Measurements from ENCODE around the gene PALM2AKAP2.

PALM2AKAP2 gene

DNA sequence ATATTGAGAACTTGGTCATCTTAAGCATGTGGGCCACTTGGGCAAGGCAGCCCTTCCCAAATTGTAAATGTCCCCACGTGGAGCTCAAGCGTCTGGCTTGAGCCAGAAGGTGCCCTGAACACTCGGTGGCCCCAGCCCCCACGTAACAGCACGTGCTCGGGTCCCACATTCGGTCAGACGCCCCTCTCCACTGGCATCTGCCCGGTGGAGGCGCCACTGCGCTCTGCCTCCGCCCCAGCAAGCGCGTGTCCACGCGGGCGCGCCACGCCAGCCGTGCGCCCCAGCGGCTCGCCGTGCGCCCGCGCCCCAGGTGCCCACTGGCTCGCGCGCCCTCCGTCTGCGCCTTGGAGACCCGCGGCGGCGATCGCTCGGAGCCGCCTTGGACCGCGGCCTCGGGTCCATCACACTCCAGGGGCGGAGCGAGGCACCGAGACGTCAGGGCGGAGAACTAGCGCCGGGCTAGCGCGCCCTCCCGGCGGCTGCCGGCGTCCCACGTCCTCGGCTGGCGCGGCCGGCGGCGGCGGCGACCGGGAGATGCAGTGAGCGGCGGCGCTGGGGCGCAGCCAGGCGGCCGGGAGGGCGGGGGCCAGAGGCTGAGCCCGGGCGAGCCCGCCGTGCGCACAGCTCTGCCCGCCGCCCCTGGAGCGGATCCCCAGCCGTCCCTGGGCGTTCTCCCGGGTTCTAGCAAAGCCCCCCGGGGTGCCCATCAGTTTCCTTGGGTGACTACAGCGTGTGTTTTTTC, at the start of gene PALM2AKAP2:
Gene PALM2AKAP2, plus strand, starts transcription at position 488 of the 742 bp plus-strand sequence. CDS start 291 bp downstream, outside the sequence.
- H3K4me3 Mint-ChIP-seq: peak within 1 kb of the TSS; percentile 79
- no peaks in the 10 kb centered on the region for H3K36me3 Mint-ChIP-seq (ENCODE audit: low read depth)
- H3K4me1 Mint-ChIP-seq (ENCODE audit: low read depth): peaks cover 17% of the 10 kb centered on the region
- H3K9me3 Mint-ChIP-seq: peaks cover 3% of the 10 kb centered on the region
- H3K27me3 Mint-ChIP-seq (ENCODE audit: low read depth): peaks cover 62% of the 10 kb centered on the region
- no peak within 1 kb of the TSS for H3K27ac Mint-ChIP-seq

DNA sequence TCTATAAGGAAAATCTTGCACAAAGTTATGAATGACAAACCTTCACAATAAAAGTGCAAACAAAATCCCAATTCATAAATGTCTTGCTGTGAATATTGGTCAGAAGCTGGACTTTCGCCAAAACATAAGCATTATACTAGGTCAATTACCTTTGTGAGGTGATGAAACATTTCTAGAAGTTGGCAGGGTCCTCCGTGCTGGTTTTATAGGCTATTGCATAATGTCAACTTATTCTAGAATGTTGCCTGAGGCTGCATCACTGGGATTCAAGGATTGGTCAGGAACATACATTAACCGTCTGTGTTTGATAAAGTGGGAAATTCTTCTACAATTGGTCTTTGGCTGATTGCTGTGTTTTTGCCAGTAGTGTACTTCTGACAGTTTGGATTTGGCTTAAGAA, 49.8 kb upstream of the PALM2AKAP2 start:
- Mint-ChIP-seq H3K36me3 (ENCODE audit: low read depth) (no peaks in the 10 kb centered on the region), H3K4me1 (ENCODE audit: low read depth) (peaks cover 12% of the 10 kb centered on the region), H3K9me3 (no peaks in the 10 kb centered on the region), H3K27ac (no peak overlapping the region), H3K27me3 (ENCODE audit: low read depth) (peaks cover 29% of the 10 kb centered on the region), H3K4me3 (no peak overlapping the region)

DNA sequence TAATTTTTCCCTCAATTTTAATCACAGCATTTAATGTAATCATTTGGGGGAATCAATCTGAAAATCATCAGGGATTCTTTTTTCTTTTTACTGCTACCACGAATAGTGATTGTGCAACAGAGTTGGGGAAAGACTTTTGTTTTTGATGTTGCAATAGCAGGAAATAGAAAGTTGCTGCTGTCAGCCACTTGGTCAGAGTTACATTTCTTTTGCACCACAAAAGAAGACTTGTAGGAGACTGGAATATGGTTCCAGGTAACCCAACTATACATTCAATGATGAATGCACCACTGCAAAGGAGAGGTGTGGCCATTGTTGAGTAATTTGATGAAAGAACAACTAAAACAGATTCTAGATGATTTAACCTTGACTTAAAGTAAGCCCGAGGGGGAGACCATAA, 46.3 kb upstream of the PALM2AKAP2 start:
- Mint-ChIP-seq H3K36me3 (ENCODE audit: low read depth) (no peaks in the 10 kb centered on the region), H3K27me3 (ENCODE audit: low read depth) (peaks cover 31% of the 10 kb centered on the region), H3K4me1 (ENCODE audit: low read depth) (peaks cover 12% of the 10 kb centered on the region), H3K9me3 (peaks cover 4% of the 10 kb centered on the region), H3K27ac (no peak overlapping the region), H3K4me3 (no peak overlapping the region)

DNA sequence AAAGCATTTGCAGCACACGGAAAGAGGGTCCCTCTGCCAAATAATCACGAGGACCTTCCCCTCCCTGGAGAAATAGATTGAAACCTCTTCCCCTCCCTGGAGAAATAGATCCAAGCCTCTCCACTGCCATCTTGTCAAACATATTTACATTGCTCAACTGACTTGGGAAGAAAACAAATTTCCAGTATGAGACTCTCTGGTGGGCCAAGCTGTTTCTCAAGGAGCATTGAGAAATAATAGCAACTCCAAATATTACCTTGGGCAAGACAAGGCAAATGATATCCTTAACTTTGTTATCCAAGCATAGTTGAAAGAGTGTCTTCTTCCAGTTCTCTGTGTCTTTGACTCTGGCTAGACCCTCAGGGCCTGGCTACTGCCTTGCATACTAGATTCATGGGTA, 45.2 kb upstream of the PALM2AKAP2 start:
- Mint-ChIP-seq H3K36me3 (ENCODE audit: low read depth) (no peaks in the 10 kb centered on the region), H3K9me3 (peaks cover 4% of the 10 kb centered on the region), H3K4me1 (ENCODE audit: low read depth) (peaks cover 12% of the 10 kb centered on the region), H3K27ac (no peak overlapping the region), H3K27me3 (ENCODE audit: low read depth) (peaks cover 30% of the 10 kb centered on the region), H3K4me3 (no peak overlapping the region)

DNA sequence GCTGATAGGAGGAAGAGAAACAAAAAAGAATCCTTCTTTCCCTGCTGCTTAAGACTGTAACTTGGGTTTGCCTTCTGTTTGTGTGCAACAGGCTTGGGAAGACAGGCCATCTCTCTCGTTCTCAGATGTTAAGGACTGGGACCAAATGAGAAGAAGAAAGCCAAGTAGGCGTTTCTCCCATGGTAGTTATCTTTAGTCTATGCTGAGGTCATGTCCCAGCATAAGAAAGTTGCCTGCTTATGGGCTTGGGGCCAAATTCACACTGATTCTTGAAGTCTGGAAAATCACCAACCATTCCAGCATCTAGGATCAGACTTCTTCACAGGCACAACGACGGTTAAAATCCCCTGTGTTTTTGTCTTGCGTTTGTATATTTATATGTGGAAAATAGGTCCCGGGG, 44.2 kb upstream of the PALM2AKAP2 start:
- Mint-ChIP-seq H3K36me3 (ENCODE audit: low read depth) (no peaks in the 10 kb centered on the region), H3K4me1 (ENCODE audit: low read depth) (peaks cover 12% of the 10 kb centered on the region), H3K27ac (no peak overlapping the region), H3K9me3 (peaks cover 4% of the 10 kb centered on the region), H3K4me3 (no peak overlapping the region), H3K27me3 (ENCODE audit: low read depth) (peaks cover 21% of the 10 kb centered on the region)

DNA sequence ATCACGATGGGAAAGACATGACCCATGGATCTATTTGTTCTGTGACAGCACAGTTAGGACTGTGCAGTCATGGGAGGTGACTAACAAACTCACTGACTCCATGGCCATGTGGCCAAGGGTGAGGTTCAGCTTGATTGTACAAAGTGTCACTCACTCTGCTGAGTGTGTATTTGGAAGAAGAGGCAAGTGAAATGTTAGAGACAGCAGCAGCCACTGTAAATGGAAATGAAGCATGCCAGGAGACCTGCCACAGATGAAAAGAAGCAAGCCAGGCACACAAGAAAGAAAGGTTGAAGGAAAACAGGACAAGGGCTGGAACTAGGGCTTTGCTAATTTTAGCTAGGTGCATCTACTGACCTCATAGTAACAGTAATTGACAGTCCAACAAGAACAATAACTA, 42.7 kb upstream of the PALM2AKAP2 start:
- Mint-ChIP-seq H3K9me3 (peaks cover 4% of the 10 kb centered on the region), H3K27me3 (ENCODE audit: low read depth) (peaks cover 25% of the 10 kb centered on the region), H3K36me3 (ENCODE audit: low read depth) (no peaks in the 10 kb centered on the region), H3K4me1 (ENCODE audit: low read depth) (peaks cover 12% of the 10 kb centered on the region), H3K27ac (no peak overlapping the region), H3K4me3 (no peak overlapping the region)

DNA sequence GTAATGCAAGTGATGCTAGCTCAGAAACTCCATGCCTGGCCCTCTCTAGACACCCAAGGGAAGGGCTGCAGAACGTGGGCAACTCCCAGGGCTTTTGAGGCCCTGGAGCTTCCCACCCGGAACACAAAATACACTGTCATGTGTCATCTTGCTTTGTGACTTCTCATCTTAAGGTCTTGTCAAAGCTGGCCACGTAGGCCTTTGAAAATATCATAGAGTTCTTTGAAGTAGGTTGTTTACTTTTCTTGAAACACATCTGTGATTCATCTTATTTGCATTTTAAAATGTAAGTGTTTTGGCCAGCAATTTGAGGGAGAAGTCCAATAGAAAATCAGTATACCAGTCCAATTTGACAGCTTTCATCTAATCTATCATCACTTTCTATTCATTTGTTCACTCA, 40.2 kb upstream of the PALM2AKAP2 start:
- no peak overlapping the region for H3K4me3 Mint-ChIP-seq
- H3K9me3 Mint-ChIP-seq: peaks cover 4% of the 10 kb centered on the region
- no peaks in the 10 kb centered on the region for H3K4me1 Mint-ChIP-seq (ENCODE audit: low read depth)
- H3K27me3 Mint-ChIP-seq (ENCODE audit: low read depth): peaks cover 42% of the 10 kb centered on the region
- no peak overlapping the region for H3K27ac Mint-ChIP-seq
- H3K36me3 Mint-ChIP-seq (ENCODE audit: low read depth): no peaks in the 10 kb centered on the region

DNA sequence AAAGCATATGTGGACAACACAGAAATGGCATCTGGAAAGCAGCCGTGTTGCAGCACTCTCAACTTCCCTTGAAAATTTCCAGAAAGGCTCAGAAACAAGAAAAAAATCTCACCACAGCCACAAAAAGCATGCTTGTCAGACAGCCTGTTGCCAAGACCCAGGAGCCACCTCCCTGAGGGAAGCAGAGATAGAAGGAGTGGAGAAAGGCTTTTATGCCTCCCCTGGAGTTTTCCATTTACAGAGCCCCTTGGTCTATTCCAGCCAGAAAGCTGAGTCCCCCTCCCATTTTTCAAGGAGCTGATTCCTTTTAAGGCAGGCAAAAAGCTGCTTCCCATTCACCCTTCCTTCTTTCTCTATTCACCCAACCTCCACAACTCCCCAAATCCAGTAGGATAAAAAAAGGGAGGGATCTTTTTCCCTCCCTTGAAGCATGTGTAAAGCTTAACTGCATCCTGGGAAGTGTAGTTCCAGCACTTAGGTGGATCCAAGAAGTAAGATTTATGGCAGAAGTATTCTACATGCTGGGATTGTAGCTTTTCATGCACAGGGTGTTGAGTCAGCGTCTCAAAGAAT, 37.1 kb upstream of the PALM2AKAP2 start:
- H3K4me3 Mint-ChIP-seq: no peak overlapping the region
- H3K9me3 Mint-ChIP-seq: no peaks in the 10 kb centered on the region
- H3K27me3 Mint-ChIP-seq (ENCODE audit: low read depth): peaks cover 54% of the 10 kb centered on the region
- H3K36me3 Mint-ChIP-seq (ENCODE audit: low read depth): no peaks in the 10 kb centered on the region
- H3K27ac Mint-ChIP-seq: no peak overlapping the region
- no peaks in the 10 kb centered on the region for H3K4me1 Mint-ChIP-seq (ENCODE audit: low read depth)

DNA sequence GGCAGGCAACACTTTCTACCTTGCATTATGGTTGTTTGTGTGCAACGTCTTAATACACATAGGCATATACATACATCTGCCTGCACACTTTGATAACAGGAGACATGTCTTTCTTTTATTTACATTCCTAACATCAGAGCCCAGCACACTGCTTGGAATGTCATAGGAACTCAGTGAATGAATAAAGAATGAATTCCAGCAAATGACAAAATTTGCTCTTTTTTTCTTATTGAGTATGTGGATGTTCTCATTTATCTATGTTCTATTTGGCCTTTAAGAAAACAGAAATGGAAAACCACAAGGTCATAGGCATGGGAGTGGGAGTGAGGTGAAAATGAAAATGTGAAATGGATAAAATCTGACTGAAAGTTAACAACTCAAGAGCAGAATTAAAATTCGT, 36.3 kb upstream of the PALM2AKAP2 start:
- Mint-ChIP-seq H3K27ac (no peak overlapping the region), H3K4me1 (ENCODE audit: low read depth) (no peaks in the 10 kb centered on the region), H3K27me3 (ENCODE audit: low read depth) (peaks cover 56% of the 10 kb centered on the region), H3K36me3 (ENCODE audit: low read depth) (no peaks in the 10 kb centered on the region), H3K9me3 (no peaks in the 10 kb centered on the region), H3K4me3 (no peak overlapping the region)

DNA sequence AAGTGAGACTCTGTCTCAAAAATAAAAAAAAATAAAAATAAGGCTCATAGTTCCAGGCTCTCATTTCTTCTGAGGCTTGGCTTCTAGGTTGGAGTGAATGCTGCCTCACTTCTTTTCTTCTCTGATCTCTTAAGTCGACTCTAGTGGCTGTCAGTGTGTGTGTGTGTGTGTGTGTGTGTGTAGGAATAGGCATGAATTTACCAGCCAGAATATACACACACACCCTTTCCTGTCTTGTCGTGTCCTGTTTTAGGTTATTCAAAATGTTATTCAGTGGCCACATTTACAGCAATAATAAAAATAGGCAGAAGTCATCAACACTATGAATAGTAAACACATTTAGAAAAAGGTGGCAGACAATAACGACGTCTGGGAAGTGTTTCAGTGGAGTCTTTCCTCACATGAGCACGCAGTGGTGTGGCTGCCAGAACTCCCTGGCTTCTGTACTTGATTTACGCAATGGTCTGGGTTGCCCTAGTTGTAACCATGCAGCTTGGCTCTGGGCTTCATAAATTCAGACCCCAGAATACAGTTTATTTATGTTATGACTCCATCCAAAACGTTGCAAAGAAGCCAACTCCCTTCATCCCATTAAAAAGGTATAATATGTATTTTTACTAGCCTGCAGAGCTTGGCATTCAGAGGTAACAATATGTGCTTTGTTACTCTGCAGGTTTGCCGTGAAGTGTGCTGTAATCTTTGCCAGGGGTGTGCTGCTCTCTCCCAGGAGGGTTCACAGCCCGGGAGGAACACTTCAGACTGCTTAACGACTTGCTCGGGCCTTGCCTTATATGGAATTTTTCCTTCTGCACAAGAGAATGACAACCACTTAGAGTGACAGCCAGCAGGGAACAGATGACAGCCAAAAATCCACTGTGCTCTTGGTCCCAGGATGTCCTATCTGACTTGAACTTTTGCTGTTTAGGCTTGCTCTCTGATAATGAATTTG, 34.4 kb upstream of the PALM2AKAP2 start:
- Mint-ChIP-seq H3K27ac (no peak overlapping the region), H3K9me3 (no peaks in the 10 kb centered on the region), H3K36me3 (ENCODE audit: low read depth) (no peaks in the 10 kb centered on the region), H3K27me3 (ENCODE audit: low read depth) (peaks cover 62% of the 10 kb centered on the region), H3K4me1 (ENCODE audit: low read depth) (no peaks in the 10 kb centered on the region), H3K4me3 (no peak overlapping the region)

DNA sequence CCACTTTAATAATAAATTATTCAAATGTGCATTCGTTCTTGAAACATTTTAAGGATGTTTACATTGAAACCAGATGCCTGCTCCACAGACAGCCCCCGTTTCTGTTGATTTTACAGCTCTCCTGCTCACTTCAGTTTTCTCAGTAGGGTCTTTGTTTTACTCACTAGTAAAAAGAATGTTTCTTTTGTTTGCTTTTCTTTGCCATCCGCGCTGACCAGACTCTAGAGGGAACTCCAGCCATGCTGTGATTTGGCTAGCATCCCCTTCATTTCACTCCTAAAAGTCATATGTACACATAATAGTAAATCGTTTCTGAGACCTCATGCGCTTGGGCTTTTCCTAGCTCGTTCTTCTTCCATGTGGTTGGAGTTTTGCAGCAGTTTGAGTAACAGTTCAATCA, 28.7 kb upstream of the PALM2AKAP2 start:
- Mint-ChIP-seq H3K9me3 (no peaks in the 10 kb centered on the region), H3K4me3 (no peak overlapping the region), H3K4me1 (ENCODE audit: low read depth) (no peaks in the 10 kb centered on the region), H3K27ac (no peak overlapping the region), H3K36me3 (ENCODE audit: low read depth) (no peaks in the 10 kb centered on the region), H3K27me3 (ENCODE audit: low read depth) (peaks cover 46% of the 10 kb centered on the region)

DNA sequence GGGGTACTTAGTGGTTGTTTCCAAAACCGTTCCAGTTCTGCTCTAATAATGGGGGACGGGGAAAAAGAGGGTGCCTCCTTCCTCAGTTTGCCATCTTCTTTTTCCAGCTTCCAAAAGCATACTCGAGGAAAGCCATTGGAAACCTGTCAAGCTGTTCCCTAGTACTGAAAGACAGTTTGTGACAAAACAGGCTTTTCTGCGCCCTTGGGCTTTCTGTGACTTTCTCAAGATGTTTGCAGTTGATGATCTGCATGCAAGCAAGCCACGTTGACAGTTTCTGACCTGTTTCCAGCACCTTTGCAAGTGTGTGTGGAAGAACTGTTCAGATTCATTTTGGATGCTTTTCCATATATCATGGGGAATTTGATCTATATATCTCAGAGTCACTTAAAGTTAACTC, 26.7 kb upstream of the PALM2AKAP2 start:
- peaks cover 57% of the 10 kb centered on the region for H3K27me3 Mint-ChIP-seq (ENCODE audit: low read depth)
- no peaks in the 10 kb centered on the region for H3K9me3 Mint-ChIP-seq
- no peak overlapping the region for H3K27ac Mint-ChIP-seq
- no peaks in the 10 kb centered on the region for H3K4me1 Mint-ChIP-seq (ENCODE audit: low read depth)
- no peak overlapping the region for H3K4me3 Mint-ChIP-seq
- no peaks in the 10 kb centered on the region for H3K36me3 Mint-ChIP-seq (ENCODE audit: low read depth)

DNA sequence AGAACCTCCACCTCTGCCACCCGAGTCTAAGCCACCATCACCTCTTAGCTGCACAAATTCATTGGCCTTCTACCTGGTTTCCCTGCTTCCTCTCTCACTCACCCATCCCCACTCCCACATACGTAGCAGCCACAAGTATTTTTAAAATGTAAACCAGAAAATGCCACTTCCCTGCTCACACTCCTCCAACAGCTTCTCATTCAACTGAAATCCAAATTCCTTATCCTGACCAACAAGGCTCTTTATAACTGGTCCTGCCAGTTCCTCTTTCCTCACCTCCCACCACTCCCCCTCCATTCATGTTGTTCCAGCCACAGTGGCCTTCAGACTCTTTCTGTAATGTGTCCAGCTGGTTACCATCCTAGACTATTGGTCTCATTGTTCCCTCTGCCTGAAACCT, 25.0 kb upstream of the PALM2AKAP2 start:
- peaks cover 65% of the 10 kb centered on the region for H3K27me3 Mint-ChIP-seq (ENCODE audit: low read depth)
- no peaks in the 10 kb centered on the region for H3K4me1 Mint-ChIP-seq (ENCODE audit: low read depth)
- H3K9me3 Mint-ChIP-seq: no peaks in the 10 kb centered on the region
- no peaks in the 10 kb centered on the region for H3K36me3 Mint-ChIP-seq (ENCODE audit: low read depth)
- no peak overlapping the region for H3K27ac Mint-ChIP-seq
- H3K4me3 Mint-ChIP-seq: no peak overlapping the region

DNA sequence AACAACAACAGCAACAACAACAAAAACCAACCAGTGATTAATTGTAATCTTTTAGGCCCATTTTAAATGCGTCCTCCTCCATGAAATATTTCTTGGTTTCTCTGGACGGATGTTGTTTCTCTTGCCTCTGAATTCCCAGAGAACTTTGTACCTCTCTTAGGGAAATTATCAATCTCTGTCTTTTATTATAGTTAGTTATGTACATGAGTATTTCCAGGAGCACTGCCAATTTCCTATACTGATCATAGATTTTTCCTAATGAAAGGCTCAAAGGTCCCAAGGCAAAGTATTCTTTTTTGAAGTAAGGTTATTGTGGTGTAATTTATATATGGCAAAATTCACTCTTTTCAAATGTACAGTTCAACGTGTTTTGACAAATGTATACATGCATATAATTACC, 20.4 kb upstream of the PALM2AKAP2 start:
- no peak overlapping the region for H3K4me3 Mint-ChIP-seq
- no peak overlapping the region for H3K27ac Mint-ChIP-seq
- H3K27me3 Mint-ChIP-seq (ENCODE audit: low read depth): peaks cover 56% of the 10 kb centered on the region
- H3K9me3 Mint-ChIP-seq: no peaks in the 10 kb centered on the region
- H3K36me3 Mint-ChIP-seq (ENCODE audit: low read depth): no peaks in the 10 kb centered on the region
- no peaks in the 10 kb centered on the region for H3K4me1 Mint-ChIP-seq (ENCODE audit: low read depth)

DNA sequence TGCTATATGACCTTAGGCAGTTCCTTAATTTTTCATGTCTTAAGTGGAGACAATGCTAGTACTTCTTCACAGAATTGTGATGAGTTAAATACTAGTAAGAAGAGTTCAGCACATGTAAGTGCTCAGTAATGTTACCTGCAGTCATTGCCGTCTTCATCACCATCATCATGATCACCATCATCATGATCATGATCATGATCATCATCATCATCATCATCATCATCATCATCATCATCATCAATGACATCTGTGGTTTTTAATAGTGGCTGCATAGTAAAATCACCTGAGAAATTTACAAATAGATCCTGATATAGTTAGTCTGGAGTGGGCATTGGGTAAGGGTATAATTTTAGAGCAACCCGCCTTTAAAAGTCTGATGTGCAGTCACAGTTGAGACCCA, 14.7 kb upstream of the PALM2AKAP2 start:
- Mint-ChIP-seq H3K27ac (no peak overlapping the region), H3K27me3 (ENCODE audit: low read depth) (peaks cover 32% of the 10 kb centered on the region), H3K36me3 (ENCODE audit: low read depth) (no peaks in the 10 kb centered on the region)

More for the DNA sequence above, 14.7 kb upstream of the PALM2AKAP2 start:
- Mint-ChIP-seq H3K9me3 (no peaks in the 10 kb centered on the region), H3K4me3 (no peak overlapping the region), H3K4me1 (ENCODE audit: low read depth) (no peaks in the 10 kb centered on the region)

Data from T-helper 1 cell treated with Interleukin-12 subunit alpha and Interleukin-12 subunit beta and Interleukin-4 antibody, amounts not matched to agents 30 μg/mL and 1 μg/mL, for 36 hours (primary cell).